Endothelial cell of umbilical vein (primary cell): ENCODE measurements around the gene MEA1. TPM values are rescaled to one million over a fixed set of nuclear protein-coding genes. Genes with fewer than 3 reads are reported as not detected.

Experiments
- BruUV-seq: library from RNA; stranded (reverse); fragments of 400-500 nt; replicated peaks from 2 replicates; lab custom pipeline; 2021; lab: Mats Ljungman, UMichigan
- CTCF ChIA-PET: fragments of 300-600, 350-600 bp; sonication (Branson Sonifier 250); formaldehyde crosslinking; loops from one replicate; lab custom pipeline; 2021; ENCODE audit warnings: antibody characterized with exemption, inconsistent platforms; lab: Charles Lee
- POLR2A ChIA-PET: fragments of 300-600, 350-600 bp; sonication (Branson Sonifier 250); formaldehyde crosslinking; loops from one replicate; lab custom pipeline; 2021; ENCODE audit warnings: antibody characterized with exemption, inconsistent platforms; lab: Charles Lee
- DNase-seq: peaks from one replicate; pipeline ENCODE4 v3.0.0-alpha.2; 2011; ENCODE audit warnings: low read depth, low spot score
- FAIRE-seq: peaks from 2 replicates; lab custom pipeline; 2011; peaks lifted over from hg19 to GRCh38; lab: Jason Lieb, UNC
- H2AFZ ChIP-seq: 2 replicates; pipeline ENCODE4 v1.6.0; 2012; ENCODE audit warnings: low read depth, low read length, control low read depth, inconsistent platforms
- H3K27ac ChIP-seq: 2 replicates; pipeline ENCODE4 v1.5.1; 2011; ENCODE audit warnings: low read depth, mild to moderate bottlenecking, control low read depth, low read length, moderate library complexity; ENCODE audit not compliant: insufficient read depth
- H3K27me3 ChIP-seq, 2 experiments: 2 replicates each; pipeline versions ENCODE4 v1.6.0 to v1.6.1; 2011; ENCODE audit warnings: low read length in 2 of 2, mixed read lengths in 1 of 2; ENCODE audit not compliant: control insufficient read depth in 2 of 2, insufficient read depth in 2 of 2
- H3K36me3 ChIP-seq, 2 experiments: 2 replicates in 1 of 2; 3 replicates in 1 of 2; pipeline ENCODE4 v1.5.1; 2011; ENCODE audit warnings: low read length in 2 of 2, mild to moderate bottlenecking in 1 of 2, moderate library complexity in 1 of 2; ENCODE audit not compliant: control insufficient read depth in 2 of 2, insufficient read depth in 2 of 2; ENCODE audit errors: extremely low read depth in 1 of 2
- H3K4me1 ChIP-seq: 3 replicates; pipeline ENCODE4 v1.5.1; 2011; ENCODE audit warnings: mild to moderate bottlenecking, low read length; ENCODE audit not compliant: control insufficient read depth, insufficient read depth; ENCODE audit errors: extremely low read depth
- H3K4me2 ChIP-seq: 2 replicates; pipeline ENCODE4 v1.6.1; 2011; ENCODE audit warnings: low read length, control low read depth, mixed read lengths; ENCODE audit not compliant: insufficient read depth
- H3K4me3 ChIP-seq, 3 experiments: fragments of 200-600 bp in 1 of 3; sonication (generic), shearing (Covaris generic) in 1 of 3; replicated peaks in 1 of 3; 2 replicates each; pipeline ENCODE4 v1.5.1; 2011 to 2016; ENCODE audit warnings: control low read depth in 3 of 3, low read length in 3 of 3, mild to moderate bottlenecking in 2 of 3, inconsistent platforms in 1 of 3, low read depth in 1 of 3, moderate library complexity in 1 of 3; ENCODE audit not compliant: insufficient read depth in 1 of 3
- H3K79me2 ChIP-seq: 2 replicates; pipeline ENCODE4 v1.6.0; 2012; ENCODE audit warnings: low read length, inconsistent platforms; ENCODE audit not compliant: control insufficient read depth, insufficient read depth
- H3K9ac ChIP-seq: replicated peaks from 2 replicates; pipeline ENCODE3; 2011; ENCODE audit warnings: low read length, control low read depth; ENCODE audit not compliant: insufficient read depth; ENCODE audit errors: extremely low read depth
- H3K9me1 ChIP-seq: replicated peaks from 3 replicates; pipeline ENCODE4 v1.6.0; 2011; ENCODE audit warnings: mild to moderate bottlenecking, low read length; ENCODE audit not compliant: control insufficient read depth, insufficient read depth; ENCODE audit errors: extremely low read depth
- H3K9me3 ChIP-seq: replicated peaks from 2 replicates; pipeline ENCODE4 v1.5.1; 2012; ENCODE audit warnings: low read length, inconsistent platforms; ENCODE audit not compliant: control insufficient read depth, insufficient read depth
- H4K20me1 ChIP-seq: replicated peaks from 2 replicates; pipeline ENCODE3; 2011; ENCODE audit warnings: mild to moderate bottlenecking, low read length; ENCODE audit not compliant: control insufficient read depth, insufficient read depth; ENCODE audit errors: extremely low read depth
- CTCF ChIP-seq, 2 donors: IDR thresholded peaks; 1 replicate in 1 of 2; 2 replicates in 1 of 2; pipeline ENCODE4 v1.5.1; 2011; ENCODE audit warnings: low read length in 2 of 2, mild to moderate bottlenecking in 2 of 2, moderate library complexity in 2 of 2, control low read depth in 1 of 2, inconsistent platforms in 1 of 2, low read depth in 1 of 2; ENCODE audit not compliant: insufficient read depth in 1 of 2; ENCODE audit errors: extremely low read depth in 1 of 2
- EZH2 ChIP-seq: IDR thresholded peaks from 2 replicates; pipeline ENCODE4 v1.6.1; 2012; ENCODE audit warnings: borderline replicate concordance, low read depth, mild to moderate bottlenecking, moderate library complexity, low read length, inconsistent platforms; ENCODE audit not compliant: severe bottlenecking
- FOS ChIP-seq: IDR thresholded peaks from 2 replicates; pipeline ENCODE4 v1.6.1; 2011; ENCODE audit warnings: mild to moderate bottlenecking, low read length, moderate library complexity, borderline replicate concordance; ENCODE audit not compliant: insufficient read depth
- GATA2 ChIP-seq: IDR thresholded peaks from 2 replicates; pipeline ENCODE4 v1.7.0; 2011; ENCODE audit warnings: low read depth, mild to moderate bottlenecking, moderate library complexity, mixed read lengths, low read length; ENCODE audit not compliant: insufficient read length, insufficient read depth
- MAX ChIP-seq: IDR thresholded peaks from 2 replicates; pipeline ENCODE4 v1.6.1; 2011; ENCODE audit not compliant: insufficient read depth, insufficient read length
- MYC ChIP-seq: IDR thresholded peaks from one replicate; pipeline ENCODE4 v1.6.1; 2011; ENCODE audit warnings: mild to moderate bottlenecking, low read depth, low read length
- POLR2A ChIP-seq: IDR thresholded peaks from 2 replicates; pipeline ENCODE4 v1.6.1; 2012; ENCODE audit warnings: low read depth, mild to moderate bottlenecking, control low read depth, low read length
- POLR2AphosphoS5 ChIP-seq: IDR thresholded peaks from 2 replicates; pipeline ENCODE4 v1.6.1; 2012; ENCODE audit warnings: low read depth, mild to moderate bottlenecking, control low read depth, low read length, moderate library complexity; ENCODE audit not compliant: insufficient read depth
- dilution Hi-C: fragments of 300-500 bp; cut with MboI; formaldehyde crosslinking; loops from one replicate; pipeline ENCODE4 v1.15.0; 2019; ENCODE audit warnings: low sequenced_read_pairs; ENCODE audit not compliant: extremely low pct_ligation_motif_present
- intact Hi-C: fragments of 100-400 bp; cut with micrococcal nuclease; formaldehyde crosslinking; loops from one replicate; pipeline ENCODE4 v1.10.0; 2022
- polyA plus RNA-seq, 4 experiments: library from polyadenylated mRNA; depleted of rRNA in 3 of 4; stranded (reverse) in 3 of 4; unstranded in 1 of 4; fragments of >200 nt; gene quantifications; 2 replicates each; pipeline versions ENCODE4 v1.2.1 to v1.2.3, GENCODE V29; 2011 to 2012; ENCODE audit warnings: missing spikeins in 1 of 4
- total RNA-seq: library from RNA; stranded (reverse); gene quantifications from 2 replicates; pipeline ENCODE4 v1.2.3, GENCODE V29; 2021

Gene MEA1
- total and polyA plus RNA-seq, 2 donors (not counting 3 experiments of a cell fraction or from before 2014, with no cell fraction given), result 62.5 to 69.5 TPM

- Histone ChIP-seq H3K9me3 (no peaks in the 10 kb centered on the region), H3K9me1 (no peaks in the 10 kb centered on the region), H3K36me3 (peaks cover 6 to 22% of the 10 kb centered on the region in 2 experiments), H3K4me3 (no peak overlapping the region), H3K9ac (no peak overlapping the region), H3K27me3 (no peaks in the 10 kb centered on the region), H3K4me1 (no peaks in the 10 kb centered on the region), H4K20me1 (no peaks in the 10 kb centered on the region), H3K79me2 (peaks cover 48% of the 10 kb centered on the region), H3K27ac (no peak overlapping the region), H2AFZ (no peak overlapping the region), H3K4me2 (no peak overlapping the region)
- dilution Hi-C loops (no loop called here), intact Hi-C loops (loop anchor here (2.0 kb wide), 1 partner anchor 33 kb away; the partner anchor contains the start of gene CUL7)
- ChIA-PET POLR2A (interaction anchor here (1.7 kb wide), 1 partner anchor 34 kb away, joined by 7 read pairs; the partner anchor contains the start of gene CUL7), CTCF (interaction anchor here (0.7 to 3.7 kb wide), 3 partner anchors 13 to 124 kb away, joined by 3 to 11 read pairs (median 3); no protein-coding TSS in a partner anchor)
- TF ChIP-seq CTCF (IDR thresholded peaks at IDR 0.05; ENCODE audit: extremely low read depth in 1 of 2, insufficient read depth in 1 of 2, low read depth in 1 of 2, low read length in 2 of 2) (no peak), MYC (no peak), FOS (no peak)
- no TSS peak for BruUV-seq
- FAIRE-seq (no peak), DNase-seq (no peak)
Measured at GRCh38 chr6:43020052-43020705, 6.4 kb upstream of the MEA1 start.

- no TSS peak for BruUV-seq
- Histone ChIP-seq H3K27ac (no peak overlapping the region), H3K4me3 (no peak overlapping the region), H3K4me1 (peaks cover 5% of the 10 kb centered on the region), H3K27me3 (no peaks in the 10 kb centered on the region), H3K9ac (no peak overlapping the region), H3K79me2 (peaks cover 49% of the 10 kb centered on the region), H2AFZ (no peak overlapping the region), H3K36me3 (peaks cover 0 to 15% of the 10 kb centered on the region in 2 experiments), H3K4me2 (no peak overlapping the region), H3K9me1 (no peaks in the 10 kb centered on the region), H3K9me3 (no peaks in the 10 kb centered on the region), H4K20me1 (no peaks in the 10 kb centered on the region)
- TF ChIP-seq GATA2, result no peak
- TF ChIP-seq CTCF (IDR thresholded peaks at IDR 0.05; ENCODE audit: extremely low read depth in 1 of 2, insufficient read depth in 1 of 2, low read depth in 1 of 2, low read length in 2 of 2), result no peak
- TF ChIP-seq EZH2, result no peak
- TF ChIP-seq MAX, result no peak
- TF ChIP-seq FOS, result no peak
- no peak for TF ChIP-seq POLR2A
- no peak for TF ChIP-seq POLR2AphosphoS5
- ChIA-PET CTCF (interaction anchor here (0.7 to 1.0 kb wide), 2 partner anchors 16 to 125 kb away, joined by 3 read pairs; no protein-coding TSS in a partner anchor), POLR2A (no interaction called here)
- intact Hi-C loops, result no loop called here
- no peak for DNase-seq
- FAIRE-seq, result no peak
- dilution Hi-C loops, result no loop called here
Measured at GRCh38 chr6:43019152-43019551, 5.4 kb upstream of the MEA1 start.
